ENCODE data around the gene CTNND2.

DNA sequence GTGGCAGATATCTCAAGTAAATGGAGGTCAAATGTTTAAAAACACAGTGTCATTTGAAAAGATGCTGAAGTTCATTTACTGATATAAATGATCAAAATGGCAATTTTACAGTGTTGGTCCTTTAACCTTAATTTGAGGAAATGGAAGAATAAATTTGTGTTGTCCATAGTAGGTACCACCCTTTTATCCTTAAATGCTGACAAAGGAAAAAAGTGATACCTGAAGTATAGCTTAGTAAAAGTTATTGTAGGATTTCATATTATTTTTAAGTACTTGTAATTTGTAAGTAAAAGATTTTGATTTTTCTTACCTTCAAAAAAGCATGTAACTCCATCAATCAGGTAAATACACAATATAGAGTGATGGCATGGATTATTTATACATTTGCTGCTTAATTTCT is 976.6 kb downstream of the CTNND2 start:
- TF ChIP-seq, protein P1, sequence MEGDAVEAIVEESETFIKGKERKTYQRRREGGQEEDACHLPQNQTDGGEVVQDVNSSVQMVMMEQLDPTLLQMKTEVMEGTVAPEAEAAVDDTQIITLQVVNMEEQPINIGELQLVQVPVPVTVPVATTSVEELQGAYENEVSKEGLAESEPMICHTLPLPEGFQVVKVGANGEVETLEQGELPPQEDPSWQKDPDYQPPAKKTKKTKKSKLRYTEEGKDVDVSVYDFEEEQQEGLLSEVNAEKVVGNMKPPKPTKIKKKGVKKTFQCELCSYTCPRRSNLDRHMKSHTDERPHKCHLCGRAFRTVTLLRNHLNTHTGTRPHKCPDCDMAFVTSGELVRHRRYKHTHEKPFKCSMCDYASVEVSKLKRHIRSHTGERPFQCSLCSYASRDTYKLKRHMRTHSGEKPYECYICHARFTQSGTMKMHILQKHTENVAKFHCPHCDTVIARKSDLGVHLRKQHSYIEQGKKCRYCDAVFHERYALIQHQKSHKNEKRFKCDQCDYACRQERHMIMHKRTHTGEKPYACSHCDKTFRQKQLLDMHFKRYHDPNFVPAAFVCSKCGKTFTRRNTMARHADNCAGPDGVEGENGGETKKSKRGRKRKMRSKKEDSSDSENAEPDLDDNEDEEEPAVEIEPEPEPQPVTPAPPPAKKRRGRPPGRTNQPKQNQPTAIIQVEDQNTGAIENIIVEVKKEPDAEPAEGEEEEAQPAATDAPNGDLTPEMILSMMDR (IDR thresholded peaks at IDR 0.05; ENCODE audit: low read depth, low read length, poor library complexity, severe bottlenecking): no peak
- TF ChIP-seq EZH2phosphoT487 (IDR thresholded peaks at IDR 0.05; ENCODE audit: borderline replicate concordance, low read length): no peak

Measured in DOHH2 (cell line).